ENCODE measurements around the gene NHSL1. TPM values are rescaled to one million over a fixed set of nuclear protein-coding genes. Genes with fewer than 3 reads are reported as not detected.

Gene NHSL1
- total RNA-seq, 4 donors from 2014 or later, result 44.4 to 70.9 (median 53.2) TPM

DNA sequence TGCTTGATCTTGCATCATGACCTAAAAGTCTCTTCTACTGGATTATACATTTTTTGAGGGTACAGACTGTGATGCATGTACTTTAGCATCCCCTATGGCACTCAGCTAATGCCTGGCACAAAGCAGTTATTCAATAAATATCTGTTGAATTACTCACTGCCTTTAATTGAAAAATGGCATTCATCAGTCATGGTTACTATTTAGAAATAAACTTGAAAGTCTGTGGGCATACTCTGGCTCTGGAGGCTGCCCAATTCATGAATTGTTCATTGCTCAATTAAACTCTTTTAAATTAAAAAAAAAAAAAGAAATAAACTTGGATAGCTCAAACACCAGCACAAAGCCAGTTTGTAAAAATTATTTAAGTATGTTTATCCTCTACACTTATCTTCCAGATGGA is 55.3 kb downstream of the NHSL1 start:
- TF ChIP-seq POLR2A (IDR thresholded peaks at IDR 0.05), result no peak
- TF ChIP-seq, protein P1, sequence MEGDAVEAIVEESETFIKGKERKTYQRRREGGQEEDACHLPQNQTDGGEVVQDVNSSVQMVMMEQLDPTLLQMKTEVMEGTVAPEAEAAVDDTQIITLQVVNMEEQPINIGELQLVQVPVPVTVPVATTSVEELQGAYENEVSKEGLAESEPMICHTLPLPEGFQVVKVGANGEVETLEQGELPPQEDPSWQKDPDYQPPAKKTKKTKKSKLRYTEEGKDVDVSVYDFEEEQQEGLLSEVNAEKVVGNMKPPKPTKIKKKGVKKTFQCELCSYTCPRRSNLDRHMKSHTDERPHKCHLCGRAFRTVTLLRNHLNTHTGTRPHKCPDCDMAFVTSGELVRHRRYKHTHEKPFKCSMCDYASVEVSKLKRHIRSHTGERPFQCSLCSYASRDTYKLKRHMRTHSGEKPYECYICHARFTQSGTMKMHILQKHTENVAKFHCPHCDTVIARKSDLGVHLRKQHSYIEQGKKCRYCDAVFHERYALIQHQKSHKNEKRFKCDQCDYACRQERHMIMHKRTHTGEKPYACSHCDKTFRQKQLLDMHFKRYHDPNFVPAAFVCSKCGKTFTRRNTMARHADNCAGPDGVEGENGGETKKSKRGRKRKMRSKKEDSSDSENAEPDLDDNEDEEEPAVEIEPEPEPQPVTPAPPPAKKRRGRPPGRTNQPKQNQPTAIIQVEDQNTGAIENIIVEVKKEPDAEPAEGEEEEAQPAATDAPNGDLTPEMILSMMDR (IDR thresholded peaks at IDR 0.05), result no peak
- DNase-seq (ENCODE audit: low spot score in 2 of 2), result no peak
- intact Hi-C loops (cut with DNase I; ENCODE audit: low total_unique reads), result no loop called here
- H3K4me3 ChIP-seq (ENCODE audit: low read depth, poor library complexity, severe bottlenecking), result no peak overlapping the region

DNA sequence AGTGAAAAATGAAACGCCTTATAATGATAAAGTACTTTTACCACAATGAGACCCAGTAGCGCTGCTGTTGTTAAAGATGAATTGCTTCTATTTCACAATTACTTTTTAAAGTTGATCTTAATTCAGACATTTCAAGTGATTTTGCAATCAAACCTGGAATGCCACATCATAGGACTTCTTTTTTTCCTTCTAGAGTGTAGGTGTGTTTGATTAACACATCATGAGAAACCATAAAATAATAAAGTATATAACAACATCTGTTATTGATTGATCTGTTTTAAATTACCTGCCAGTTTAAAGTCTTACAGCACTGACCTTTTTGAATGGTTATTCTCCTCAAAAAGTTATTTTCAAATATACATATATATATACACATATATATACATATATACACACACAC is 56.6 kb downstream of the NHSL1 start:
- 84 to 87% methylated on average over 2 of the region's 2 CpGs for WGBS, 2 donors
- intact Hi-C loops (cut with DNase I; ENCODE audit: low total_unique reads), result no loop called here
- TF ChIP-seq, protein P1 (IDR thresholded peaks at IDR 0.05), result no peak
- TF ChIP-seq POLR2A (IDR thresholded peaks at IDR 0.05), result no peak
- H3K4me3 ChIP-seq (ENCODE audit: low read depth, poor library complexity, severe bottlenecking), result no peak overlapping the region
- DNase-seq (ENCODE audit: low spot score in 2 of 2), result no peak

DNA sequence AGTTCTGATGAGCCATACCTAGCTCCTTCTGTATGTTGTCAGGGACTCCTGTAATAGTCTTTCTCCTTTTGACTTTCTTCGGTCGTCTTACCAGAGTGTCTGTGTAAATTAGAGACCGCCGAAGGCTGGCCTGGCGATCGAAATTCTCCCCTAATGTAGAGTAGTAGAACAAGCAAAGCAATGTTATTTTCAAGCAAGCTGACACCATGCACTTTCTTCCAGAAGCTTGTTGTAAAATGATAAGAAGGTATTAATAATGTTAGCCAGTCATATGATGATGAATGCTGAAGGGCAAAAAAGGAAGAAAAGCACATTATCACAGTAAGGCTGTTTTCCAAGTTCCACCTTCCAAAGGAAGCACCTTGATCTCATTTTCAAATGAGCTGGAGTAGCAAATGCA is 57.3 kb downstream of the NHSL1 start:
- 91 to 96% methylated on average over 6 of the region's 6 CpGs for WGBS, 2 donors
- no peak for DNase-seq (ENCODE audit: low spot score in 2 of 2)
- no peak overlapping the region for H3K4me3 ChIP-seq (ENCODE audit: low read depth, poor library complexity, severe bottlenecking)
- intact Hi-C loops (cut with DNase I; ENCODE audit: low total_unique reads), result no loop called here
- TF ChIP-seq POLR2A (IDR thresholded peaks at IDR 0.05), result no peak
- TF ChIP-seq, protein P1 (IDR thresholded peaks at IDR 0.05), result no peak

DNA sequence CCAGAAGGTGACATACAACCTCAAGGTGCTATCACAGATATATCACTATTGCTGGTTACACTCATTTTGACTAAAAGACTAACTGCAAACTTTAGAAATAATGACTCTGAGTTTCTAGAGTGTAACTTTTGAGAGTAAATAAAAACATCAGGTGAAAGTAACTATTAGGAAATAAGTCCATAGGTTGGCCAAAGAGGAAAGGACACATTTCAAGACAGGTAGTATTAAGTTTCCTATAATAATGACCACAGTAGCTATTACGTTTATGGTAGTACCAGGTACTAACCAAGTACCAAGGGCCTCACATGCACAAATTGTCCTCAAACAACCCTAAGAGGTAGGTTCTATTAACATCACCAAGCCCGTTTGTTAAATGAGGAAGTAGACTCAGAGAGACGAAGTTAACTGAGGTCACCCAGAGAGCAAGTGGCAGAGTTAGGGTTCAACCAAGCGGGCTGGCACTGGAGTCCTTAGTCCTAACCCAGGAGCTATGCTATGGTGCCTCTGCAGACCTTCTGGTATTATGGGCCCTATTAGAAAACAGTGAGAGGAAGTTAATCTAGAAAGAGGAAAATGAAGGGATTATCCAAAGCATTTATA is 58.4 kb downstream of the NHSL1 start:
- DNase-seq (ENCODE audit: low spot score in 2 of 2), result no peak
- TF ChIP-seq, protein P1 (IDR thresholded peaks at IDR 0.05), result no peak
- no peak for TF ChIP-seq POLR2A (IDR thresholded peaks at IDR 0.05)
- H3K4me3 ChIP-seq (ENCODE audit: low read depth, poor library complexity, severe bottlenecking), result no peak overlapping the region
- intact Hi-C loops (cut with DNase I; ENCODE audit: low total_unique reads), result no loop called here
- 77 to 78% methylated on average over 4 of the region's 4 CpGs for WGBS, 2 donors

DNA sequence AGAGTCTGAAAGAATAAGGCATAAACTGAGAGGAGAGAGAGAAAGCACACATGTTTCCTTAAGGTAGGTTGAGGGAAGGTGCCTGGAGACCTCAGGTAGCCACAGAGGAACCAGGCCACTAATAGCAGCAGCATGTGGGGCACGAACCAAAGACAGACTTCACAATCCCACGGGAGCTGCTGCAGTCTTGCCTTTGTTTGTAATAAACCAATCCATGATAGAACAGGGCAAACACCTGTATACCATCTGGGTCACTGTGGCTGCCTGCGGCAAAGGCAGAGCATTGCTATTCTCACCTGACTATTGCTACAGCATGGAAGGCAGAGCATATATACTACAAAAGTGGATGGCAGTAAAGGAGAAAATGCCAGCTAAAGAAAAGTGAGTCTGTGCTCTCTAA is 59.0 kb downstream of the NHSL1 start:
- intact Hi-C loops (cut with DNase I; ENCODE audit: low total_unique reads), result no loop called here
- no peak for TF ChIP-seq POLR2A (IDR thresholded peaks at IDR 0.05)
- TF ChIP-seq, protein P1 (IDR thresholded peaks at IDR 0.05), result no peak
- no peak for DNase-seq (ENCODE audit: low spot score in 2 of 2)
- WGBS, 2 donors, result 74 to 83% methylated on average over 3 of the region's 3 CpGs
- H3K4me3 ChIP-seq (ENCODE audit: low read depth, poor library complexity, severe bottlenecking), result no peak overlapping the region

DNA sequence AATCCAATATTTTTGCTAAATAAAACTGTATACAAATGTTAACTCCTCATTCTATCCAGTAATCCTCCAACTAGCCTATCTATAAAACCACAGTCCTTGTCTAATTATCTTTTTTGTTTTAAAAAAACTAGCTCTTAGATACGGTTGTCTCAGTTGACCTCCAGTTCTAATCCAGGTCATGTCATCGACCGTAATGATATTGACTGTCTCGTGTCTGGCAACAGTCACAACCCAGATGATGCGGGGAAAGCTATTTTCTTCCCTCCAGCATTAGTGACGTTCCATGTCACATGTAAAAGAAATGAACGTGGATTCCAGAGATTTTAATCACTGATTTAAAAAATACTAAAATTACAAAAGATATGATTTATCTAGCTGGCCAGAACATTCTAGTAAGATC is 59.7 kb downstream of the NHSL1 start:
- H3K4me3 ChIP-seq (ENCODE audit: low read depth, poor library complexity, severe bottlenecking), result no peak overlapping the region
- 78 to 80% methylated on average over 7 of the region's 7 CpGs for WGBS, 2 donors
- TF ChIP-seq, protein P1 (IDR thresholded peaks at IDR 0.05), result no peak
- no peak for TF ChIP-seq POLR2A (IDR thresholded peaks at IDR 0.05)

More for the DNA sequence above, 59.7 kb downstream of the NHSL1 start:
- intact Hi-C loops (cut with DNase I; ENCODE audit: low total_unique reads), result loop anchor here (10.0 kb wide), 1 partner anchor 85 kb away; no protein-coding TSS in a partner anchor
- DNase-seq (ENCODE audit: low spot score in 2 of 2), result no peak
